HepG2 (cell line): ENCODE data around the gene BCL2L11. TPM values are rescaled to one million over a fixed set of nuclear protein-coding genes. Genes with fewer than 3 reads are reported as not detected.

Experiments
- ATF3 ChIP-seq: sonication (generic); formaldehyde crosslinking; IDR thresholded peaks from 2 replicates; pipeline ENCODE4 v1.4.0; 2020; ENCODE audit warnings: missing genetic modification reagents
- FOXP4 ChIP-seq: sonication (generic); formaldehyde crosslinking; IDR thresholded peaks from 2 replicates; pipeline ENCODE4 v1.4.0; 2020; ENCODE audit warnings: missing genetic modification reagents
- HIVEP1 ChIP-seq: sonication (generic); formaldehyde crosslinking; IDR thresholded peaks from 2 replicates; pipeline ENCODE4 v1.4.0; 2020; ENCODE audit warnings: mild to moderate bottlenecking, missing genetic modification reagents
- MLX ChIP-seq: IDR thresholded peaks from 2 replicates; pipeline ENCODE4 v1.6.1; 2016
- MTERF4 ChIP-seq: sonication (generic); formaldehyde crosslinking; IDR thresholded peaks from 2 replicates; pipeline ENCODE4 v1.8.0; 2023; ENCODE audit warnings: mild to moderate bottlenecking, missing genetic modification reagents
- MTF1 ChIP-seq: sonication (generic); formaldehyde crosslinking; IDR thresholded peaks from 2 replicates; pipeline ENCODE4 v1.5.0; 2020; ENCODE audit warnings: missing genetic modification reagents
- RCOR2 ChIP-seq: IDR thresholded peaks from 2 replicates; pipeline ENCODE4 v1.6.1; 2016; ENCODE audit warnings: missing biosample characterization, missing genetic modification reagents
- REXO4 ChIP-seq: sonication (generic); formaldehyde crosslinking; IDR thresholded peaks from 2 replicates; pipeline ENCODE4 v1.8.0; 2022; ENCODE audit warnings: missing genetic modification reagents, mild to moderate bottlenecking, borderline replicate concordance
- SMAD9 ChIP-seq: sonication (generic); formaldehyde crosslinking; IDR thresholded peaks from 2 replicates; pipeline ENCODE4 v1.5.1; 2020; ENCODE audit warnings: mild to moderate bottlenecking, missing genetic modification reagents
- STAT6 ChIP-seq: sonication (generic); formaldehyde crosslinking; IDR thresholded peaks from 2 replicates; pipeline ENCODE4 v1.4.0; 2020; ENCODE audit warnings: missing genetic modification reagents, mild to moderate bottlenecking, borderline replicate concordance
- XBP1 ChIP-seq: sonication (generic); formaldehyde crosslinking; IDR thresholded peaks from 2 replicates; pipeline ENCODE4 v1.5.0; 2020; ENCODE audit warnings: missing genetic modification reagents
- ZFYVE20 ChIP-seq: sonication (generic); formaldehyde crosslinking; IDR thresholded peaks from 2 replicates; pipeline ENCODE4 v1.8.0; 2023; ENCODE audit warnings: low read depth, mild to moderate bottlenecking, moderate library complexity, missing genetic modification reagents, borderline replicate concordance
- ZNF317 ChIP-seq: sonication (generic); formaldehyde crosslinking; IDR thresholded peaks from 2 replicates; pipeline ENCODE4 v1.5.0; 2020; ENCODE audit warnings: mild to moderate bottlenecking, missing genetic modification reagents
- ZNF414 ChIP-seq: sonication (generic); formaldehyde crosslinking; IDR thresholded peaks from 2 replicates; pipeline ENCODE4 v1.5.0; 2020; ENCODE audit warnings: missing genetic modification reagents
- ZNF460 ChIP-seq: sonication (generic); formaldehyde crosslinking; IDR thresholded peaks from 2 replicates; pipeline ENCODE4 v1.5.1; 2020; ENCODE audit warnings: missing genetic modification reagents, mild to moderate bottlenecking, borderline replicate concordance
- ZNF530 ChIP-seq: sonication (generic); formaldehyde crosslinking; IDR thresholded peaks from 2 replicates; pipeline ENCODE4 v1.5.0; 2020; ENCODE audit warnings: low read depth, mild to moderate bottlenecking, missing genetic modification reagents
- ZNF616 ChIP-seq: sonication (generic); formaldehyde crosslinking; IDR thresholded peaks from 2 replicates; pipeline ENCODE4 v1.5.0; 2020; ENCODE audit warnings: low read depth, mild to moderate bottlenecking, missing genetic modification reagents
- ZNF782 ChIP-seq: sonication (generic); formaldehyde crosslinking; IDR thresholded peaks from 2 replicates; pipeline ENCODE4 v1.4.0; 2020; ENCODE audit warnings: missing genetic modification reagents, mild to moderate bottlenecking, borderline replicate concordance
- polyA plus RNA-seq, 8 experiments: library from polyadenylated mRNA; depleted of rRNA in 3 of 8; stranded (reverse) in 7 of 8; unstranded in 1 of 8; fragments of >200 nt; fragmentation: Illumina TruSeq in 4 of 8; extraction: Trizol in 4 of 8; gene quantifications; 2 replicates each; pipeline versions ENCODE4 v1.2.1 to v1.2.3, GENCODE V29; 2011 to 2016; ENCODE audit warnings: low read depth in 4 of 8, missing spikeins in 1 of 8, mixed read lengths in 1 of 8; ENCODE audit not compliant: insufficient read depth in 1 of 8
- total RNA-seq, 5 experiments: library from RNA; depleted of rRNA; stranded (reverse); fragments of >200 nt; fragmentation: Illumina TruSeq; extraction: Trizol; gene quantifications; 2 replicates each; pipeline ENCODE4 v1.2.3, GENCODE V29; 2016; ENCODE audit warnings: low read depth in 1 of 5

Gene BCL2L11
- total and polyA plus RNA-seq, 2 of the 13 experiments (the other 11 are each of a cell fraction or from before 2014, with no cell fraction given) = 6.1 to 9.7 TPM

GRCh38 chr2:111178730-111179405, 58.2 kb downstream of the BCL2L11 start (continued):
- TF ChIP-seq ZNF530 (no peak), ZNF616 (CRISPR knock-in tag) (no peak), ZFYVE20 (CRISPR knock-in tag) (no peak), STAT6 (CRISPR knock-in tag) (no peak), ZNF317 (CRISPR knock-in tag) (peak; percentile 80), SMAD9 (no peak), RCOR2 (CRISPR knock-in tag) (no peak), MLX (CRISPR knock-in tag) (peak; percentile 66; the same call in 1 of the 2 replicates), REXO4 (CRISPR knock-in tag) (no peak), MTERF4 (CRISPR knock-in tag) (no peak), ATF3 (0 out of 2 replicates have a peak, but pooled peaks have one; percentile 9), HIVEP1 (CRISPR knock-in tag) (peak; percentile 63; the same call in 1 of the 2 replicates), MTF1 (CRISPR knock-in tag) (no peak), ZNF414 (CRISPR knock-in tag) (no peak), ZNF460 (CRISPR knock-in tag) (no peak), XBP1 (CRISPR knock-in tag) (no peak), ZNF782 (CRISPR knock-in tag) (0 out of 2 replicates have a peak, but pooled peaks have one; percentile 73), FOXP4 (CRISPR knock-in tag) (peak; percentile 30)
